ENCODE data around the gene RBMS3. TPM values are rescaled to one million over a fixed set of nuclear protein-coding genes. Genes with fewer than 3 reads are reported as not detected.

Gene RBMS3
- total and polyA plus RNA-seq, 2 experiments from 2014 or later: 34.9 to 37.1 TPM

- no peak for DNase-seq (ENCODE audit: low spot score)
- no peaks in the 10 kb centered on the region for H3K36me3 ChIP-seq (replicated peaks; ENCODE audit: insufficient read depth, low read depth)
- no peak overlapping the region for H3K4me2 ChIP-seq
- H3K4me3 ChIP-seq: no peak overlapping the region
- H3K79me2 ChIP-seq: peaks cover 5% of the 10 kb centered on the region
- no peaks in the 10 kb centered on the region for H3K4me1 ChIP-seq (ENCODE audit: insufficient read depth)
- no peaks in the 10 kb centered on the region for H3K27me3 ChIP-seq
- no peak overlapping the region for H3K27ac ChIP-seq
- H2AFZ ChIP-seq: no peak overlapping the region
- H3K9me2 ChIP-seq (replicated peaks; ENCODE audit: insufficient read depth): no peaks in the 10 kb centered on the region
- no peaks in the 10 kb centered on the region for H3K9me3 ChIP-seq (ENCODE audit: low read depth)
- no peaks in the 10 kb centered on the region for H4K20me1 ChIP-seq (ENCODE audit: insufficient read depth, poor library complexity, severe bottlenecking)
- TF ChIP-seq, protein P1, sequence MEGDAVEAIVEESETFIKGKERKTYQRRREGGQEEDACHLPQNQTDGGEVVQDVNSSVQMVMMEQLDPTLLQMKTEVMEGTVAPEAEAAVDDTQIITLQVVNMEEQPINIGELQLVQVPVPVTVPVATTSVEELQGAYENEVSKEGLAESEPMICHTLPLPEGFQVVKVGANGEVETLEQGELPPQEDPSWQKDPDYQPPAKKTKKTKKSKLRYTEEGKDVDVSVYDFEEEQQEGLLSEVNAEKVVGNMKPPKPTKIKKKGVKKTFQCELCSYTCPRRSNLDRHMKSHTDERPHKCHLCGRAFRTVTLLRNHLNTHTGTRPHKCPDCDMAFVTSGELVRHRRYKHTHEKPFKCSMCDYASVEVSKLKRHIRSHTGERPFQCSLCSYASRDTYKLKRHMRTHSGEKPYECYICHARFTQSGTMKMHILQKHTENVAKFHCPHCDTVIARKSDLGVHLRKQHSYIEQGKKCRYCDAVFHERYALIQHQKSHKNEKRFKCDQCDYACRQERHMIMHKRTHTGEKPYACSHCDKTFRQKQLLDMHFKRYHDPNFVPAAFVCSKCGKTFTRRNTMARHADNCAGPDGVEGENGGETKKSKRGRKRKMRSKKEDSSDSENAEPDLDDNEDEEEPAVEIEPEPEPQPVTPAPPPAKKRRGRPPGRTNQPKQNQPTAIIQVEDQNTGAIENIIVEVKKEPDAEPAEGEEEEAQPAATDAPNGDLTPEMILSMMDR (IDR thresholded peaks at IDR 0.05; ENCODE audit: poor library complexity): no peak
- TF ChIP-seq EZH2 (IDR thresholded peaks at IDR 0.05; ENCODE audit: borderline replicate concordance) (no peak), EZH2phosphoT487 (IDR thresholded peaks at IDR 0.05; ENCODE audit: low read depth, severe bottlenecking, unreplicated experiment) (no peak)
Measured at GRCh38 chr3:29610781-29611180, 329.9 kb downstream of the RBMS3 start.

GRCh38 chr3:29611252-29611651 lies 330.4 kb downstream of the RBMS3 start:
- Histone ChIP-seq H3K27me3 (no peaks in the 10 kb centered on the region), H3K27ac (no peak overlapping the region), H4K20me1 (ENCODE audit: insufficient read depth, poor library complexity, severe bottlenecking) (no peaks in the 10 kb centered on the region), H3K4me3 (no peak overlapping the region), H3K4me1 (ENCODE audit: insufficient read depth) (no peaks in the 10 kb centered on the region), H3K9me2 (replicated peaks; ENCODE audit: insufficient read depth) (no peaks in the 10 kb centered on the region), H3K9me3 (ENCODE audit: low read depth) (no peaks in the 10 kb centered on the region), H3K79me2 (peaks cover 5% of the 10 kb centered on the region), H3K36me3 (replicated peaks; ENCODE audit: insufficient read depth, low read depth) (no peaks in the 10 kb centered on the region), H3K4me2 (no peak overlapping the region), H2AFZ (no peak overlapping the region)
- WGBS (ENCODE audit: low lambda C conversion rate, missing lambda C conversion rate): 64% methylated on average over 4 of the region's 4 CpGs
- no peak for TF ChIP-seq EZH2phosphoT487 (IDR thresholded peaks at IDR 0.05; ENCODE audit: low read depth, severe bottlenecking, unreplicated experiment)
- TF ChIP-seq, protein P1 (IDR thresholded peaks at IDR 0.05; ENCODE audit: poor library complexity): no peak
- TF ChIP-seq EZH2 (IDR thresholded peaks at IDR 0.05; ENCODE audit: borderline replicate concordance): no peak
- no peak for DNase-seq (ENCODE audit: low spot score)

DNA sequence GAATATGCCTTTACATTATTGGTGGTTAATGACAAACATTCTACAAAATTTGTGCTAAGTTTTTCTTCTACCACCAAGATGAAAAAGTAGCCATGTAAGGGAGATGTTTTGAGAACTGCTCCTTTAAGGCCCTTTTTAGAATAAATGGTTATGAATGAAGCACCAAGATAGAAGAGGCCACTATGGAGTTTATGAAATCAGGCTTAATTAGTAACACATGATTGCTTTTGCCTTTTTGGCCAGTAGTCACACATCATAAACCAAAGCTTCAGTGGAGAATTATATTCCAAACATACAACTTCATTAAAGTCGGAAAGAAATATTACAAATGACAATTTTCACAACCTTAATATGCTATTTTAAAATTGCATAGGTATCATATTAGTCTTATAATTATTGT lies 331.7 kb downstream of the RBMS3 start:
- no peaks in the 10 kb centered on the region for H3K9me3 ChIP-seq (ENCODE audit: low read depth)
- H3K79me2 ChIP-seq: peaks cover 5% of the 10 kb centered on the region
- no peak overlapping the region for H3K4me2 ChIP-seq
- H3K4me1 ChIP-seq (ENCODE audit: insufficient read depth): no peaks in the 10 kb centered on the region
- H2AFZ ChIP-seq: no peak overlapping the region
- no peaks in the 10 kb centered on the region for H4K20me1 ChIP-seq (ENCODE audit: insufficient read depth, poor library complexity, severe bottlenecking)
- no peak for DNase-seq (ENCODE audit: low spot score)
- H3K36me3 ChIP-seq (replicated peaks; ENCODE audit: insufficient read depth, low read depth): no peaks in the 10 kb centered on the region
- TF ChIP-seq EZH2 (IDR thresholded peaks at IDR 0.05; ENCODE audit: borderline replicate concordance) (no peak), EZH2phosphoT487 (IDR thresholded peaks at IDR 0.05; ENCODE audit: low read depth, severe bottlenecking, unreplicated experiment) (no peak)
- TF ChIP-seq, protein P1 (IDR thresholded peaks at IDR 0.05; ENCODE audit: poor library complexity): no peak
- WGBS (ENCODE audit: low lambda C conversion rate, missing lambda C conversion rate): 74% methylated on average over 1 of the region's 1 CpG
- no peaks in the 10 kb centered on the region for H3K27me3 ChIP-seq
- no peak overlapping the region for H3K4me3 ChIP-seq
- no peak overlapping the region for H3K27ac ChIP-seq
- no peaks in the 10 kb centered on the region for H3K9me2 ChIP-seq (replicated peaks; ENCODE audit: insufficient read depth)

- H3K4me1 ChIP-seq (ENCODE audit: insufficient read depth): no peaks in the 10 kb centered on the region
- H3K4me2 ChIP-seq: no peak overlapping the region
- H3K36me3 ChIP-seq (replicated peaks; ENCODE audit: insufficient read depth, low read depth): no peaks in the 10 kb centered on the region
- H3K27me3 ChIP-seq: no peaks in the 10 kb centered on the region
- TF ChIP-seq, protein P1 (IDR thresholded peaks at IDR 0.05; ENCODE audit: poor library complexity): no peak
- TF ChIP-seq EZH2 (IDR thresholded peaks at IDR 0.05; ENCODE audit: borderline replicate concordance): no peak
- no peak for TF ChIP-seq EZH2phosphoT487 (IDR thresholded peaks at IDR 0.05; ENCODE audit: low read depth, severe bottlenecking, unreplicated experiment)
- H3K9me2 ChIP-seq (replicated peaks; ENCODE audit: insufficient read depth): no peaks in the 10 kb centered on the region
- DNase-seq (ENCODE audit: low spot score): no peak
- H4K20me1 ChIP-seq (ENCODE audit: insufficient read depth, poor library complexity, severe bottlenecking): no peaks in the 10 kb centered on the region
- H3K9me3 ChIP-seq (ENCODE audit: low read depth): no peaks in the 10 kb centered on the region
- no peak overlapping the region for H3K27ac ChIP-seq
- H3K4me3 ChIP-seq: no peak overlapping the region
- peaks cover 5% of the 10 kb centered on the region for H3K79me2 ChIP-seq
- WGBS (ENCODE audit: low lambda C conversion rate, missing lambda C conversion rate): 97% methylated on average over 1 of the region's 1 CpG
- no peak overlapping the region for H2AFZ ChIP-seq
Measured at GRCh38 chr3:29614954-29615353, 334.1 kb downstream of the RBMS3 start.

Measured in hepatocyte (in vitro differentiated cells).